Subcutaneous abdominal adipose tissue (tissue), 5 donors: ENCODE data around the gene ENPP4.
"Not testable (repeated sequence)": the region's sequence is repeated elsewhere in the genome, so short reads cannot be mapped to it uniquely, and the experiment has no call there.

Source experiments
- H3K27ac ChIP-seq: one replicate; pipeline ENCODE4 v1.7.0; 2013; ENCODE audit warnings: low read depth, mild to moderate bottlenecking, inconsistent platforms, low read length, moderate library complexity
- H3K27me3 ChIP-seq, 5 donors: one replicate each; pipeline ENCODE4 v1.7.0; 2013; ENCODE audit warnings: low read length in 5 of 5, inconsistent platforms in 1 of 5; ENCODE audit not compliant: control insufficient read depth in 5 of 5, insufficient read depth in 4 of 5
- H3K36me3 ChIP-seq, 5 donors: one replicate each; pipeline ENCODE4 v1.7.0; 2013; ENCODE audit warnings: low read length in 5 of 5; ENCODE audit not compliant: control insufficient read depth in 5 of 5, insufficient read depth in 5 of 5
- H3K4me1 ChIP-seq, 5 donors: one replicate each; pipeline ENCODE4 v1.7.0; 2013; ENCODE audit warnings: low read length in 5 of 5, mild to moderate bottlenecking in 3 of 5, moderate library complexity in 1 of 5; ENCODE audit not compliant: control insufficient read depth in 5 of 5, insufficient read depth in 5 of 5
- H3K4me3 ChIP-seq, 5 donors: one replicate each; pipeline ENCODE4 v1.7.0; 2013; ENCODE audit warnings: low read length in 5 of 5, low read depth in 1 of 5
- H3K9ac ChIP-seq, 5 donors: one replicate each; pipeline ENCODE4 v1.7.0; 2013; ENCODE audit warnings: low read length in 5 of 5, mild to moderate bottlenecking in 4 of 5, moderate library complexity in 3 of 5
- H3K9me3 ChIP-seq, 5 donors: one replicate each; pipeline ENCODE4 v1.7.0; 2013; ENCODE audit warnings: low read length in 5 of 5; ENCODE audit not compliant: control insufficient read depth in 5 of 5
- donor health status: healthy.
- donor health status: healthy.
- donor health status: healthy.
- donor health status: healthy.
- donor health status: healthy.

ENPP4 gene

GRCh38 chr6:46102123-46102522 is 27.7 kb upstream of the ENPP4 start:
- H3K4me3 ChIP-seq, result no peak overlapping the region
- no peak overlapping the region for H3K27ac ChIP-seq
- H3K4me1 ChIP-seq, result peaks cover 0 to 5% (median 4%) of the 10 kb centered on the region in 5 donors
- no peak overlapping the region for H3K9ac ChIP-seq
- peaks cover 0 to 3% (median 0%) of the 10 kb centered on the region in 5 donors for H3K9me3 ChIP-seq
- no peaks in the 10 kb centered on the region for H3K36me3 ChIP-seq
- H3K27me3 ChIP-seq, result no peaks in the 10 kb centered on the region

- Histone ChIP-seq H3K4me3 (no peak overlapping the region), H3K36me3 (no peaks in the 10 kb centered on the region), H3K9me3 (peaks cover 0 to 4% (median 0%) of the 10 kb centered on the region in 5 donors), H3K27ac (no peak overlapping the region), H3K9ac (no peak overlapping the region), H3K4me1 (peaks cover 0 to 4% (median 3%) of the 10 kb centered on the region in 5 donors), H3K27me3 (no peaks in the 10 kb centered on the region)
Measured at GRCh38 chr6:46103441-46104115, 26.2 kb upstream of the ENPP4 start.

- H3K4me3 ChIP-seq, result no peak overlapping the region
- no peaks in the 10 kb centered on the region for H3K36me3 ChIP-seq
- no peak overlapping the region for H3K9ac ChIP-seq
- peaks cover 0 to 4% (median 0%) of the 10 kb centered on the region in 5 donors for H3K9me3 ChIP-seq
- no peaks in the 10 kb centered on the region for H3K27me3 ChIP-seq
- peaks cover 0 to 9% (median 4%) of the 10 kb centered on the region in 5 donors for H3K4me1 ChIP-seq
- no peak overlapping the region for H3K27ac ChIP-seq
Measured at GRCh38 chr6:46104209-46104608, 25.6 kb upstream of the ENPP4 start.

GRCh38 chr6:46105568-46105967 is 24.2 kb upstream of the ENPP4 start:
- no peak overlapping the region for H3K4me3 ChIP-seq
- H3K27me3 ChIP-seq, result no peaks in the 10 kb centered on the region
- H3K27ac ChIP-seq, result no peak overlapping the region
- peaks cover 0 to 4% (median 0%) of the 10 kb centered on the region in 5 donors for H3K9me3 ChIP-seq
- H3K4me1 ChIP-seq, result peaks cover 0 to 6% (median 0%) of the 10 kb centered on the region in 5 donors
- H3K9ac ChIP-seq, result no peak overlapping the region
- no peaks in the 10 kb centered on the region for H3K36me3 ChIP-seq

GRCh38 chr6:46113370-46113769 is 16.4 kb upstream of the ENPP4 start:
- Histone ChIP-seq H3K36me3 (no peaks in the 10 kb centered on the region), H3K9ac (no peak overlapping the region), H3K4me3 (no peak overlapping the region), H3K27ac (no peak overlapping the region), H3K4me1 (peaks cover 0 to 6% (median 4%) of the 10 kb centered on the region in 5 donors), H3K27me3 (no peaks in the 10 kb centered on the region), H3K9me3 (no peaks in the 10 kb centered on the region)

- H3K9me3 ChIP-seq, result no peaks in the 10 kb centered on the region
- H3K27me3 ChIP-seq, result no peaks in the 10 kb centered on the region
- no peak overlapping the region for H3K9ac ChIP-seq
- no peak overlapping the region for H3K27ac ChIP-seq
- H3K4me1 ChIP-seq, result peaks cover 0 to 4% (median 0%) of the 10 kb centered on the region in 5 donors
- no peaks in the 10 kb centered on the region for H3K36me3 ChIP-seq
- H3K4me3 ChIP-seq, result no peak overlapping the region
Measured at GRCh38 chr6:46115634-46116033, 14.2 kb upstream of the ENPP4 start.

GRCh38 chr6:46116289-46116688 is 13.5 kb upstream of the ENPP4 start:
- H3K9me3 ChIP-seq, result no peaks in the 10 kb centered on the region
- H3K36me3 ChIP-seq, result no peaks in the 10 kb centered on the region
- H3K4me1 ChIP-seq, result peaks cover 0 to 4% (median 0%) of the 10 kb centered on the region in 5 donors
- H3K27me3 ChIP-seq, result no peaks in the 10 kb centered on the region
- no peak overlapping the region for H3K4me3 ChIP-seq
- H3K27ac ChIP-seq, result no peak overlapping the region
- no peak overlapping the region for H3K9ac ChIP-seq

- Histone ChIP-seq H3K4me3 (no peak overlapping the region), H3K27ac (no peak overlapping the region), H3K9ac (no peak overlapping the region), H3K4me1 (peaks cover 0 to 4% (median 0%) of the 10 kb centered on the region in 5 donors), H3K27me3 (no peaks in the 10 kb centered on the region), H3K36me3 (no peaks in the 10 kb centered on the region), H3K9me3 (no peaks in the 10 kb centered on the region)
Measured at GRCh38 chr6:46118157-46118556, 11.6 kb upstream of the ENPP4 start.

GRCh38 chr6:46118836-46119235 is 11.0 kb upstream of the ENPP4 start:
- Histone ChIP-seq H3K27ac (no peak overlapping the region), H3K9me3 (no peaks in the 10 kb centered on the region), H3K36me3 (no peaks in the 10 kb centered on the region), H3K9ac (no peak overlapping the region), H3K27me3 (no peaks in the 10 kb centered on the region), H3K4me3 (no peak overlapping the region), H3K4me1 (peaks cover 0 to 4% (median 0%) of the 10 kb centered on the region in 5 donors)

- not testable (repeated sequence) for H3K4me3 ChIP-seq, H3K27me3 ChIP-seq, H3K9me3 ChIP-seq, H3K27ac ChIP-seq, H3K9ac ChIP-seq, H3K4me1 ChIP-seq, H3K36me3 ChIP-seq
Measured at GRCh38 chr6:46119679-46120078, 10.1 kb upstream of the ENPP4 start.
